HG03175 (cell line): Measurements from ENCODE around the gene HIP1R.

ENCODE experiments used
- ATAC-seq: cut with Tn5 transposase; IDR thresholded peaks from one replicate; pipeline ENCODE4 v1.9.1; 2021; ENCODE audit warnings: mild to moderate bottlenecking, moderate library complexity; ENCODE audit not compliant: unreplicated experiment

HIP1R gene

GRCh38 chr12:122859303-122860039 lies 24.2 kb downstream of the HIP1R start:
- no peak for ATAC-seq

DNA sequence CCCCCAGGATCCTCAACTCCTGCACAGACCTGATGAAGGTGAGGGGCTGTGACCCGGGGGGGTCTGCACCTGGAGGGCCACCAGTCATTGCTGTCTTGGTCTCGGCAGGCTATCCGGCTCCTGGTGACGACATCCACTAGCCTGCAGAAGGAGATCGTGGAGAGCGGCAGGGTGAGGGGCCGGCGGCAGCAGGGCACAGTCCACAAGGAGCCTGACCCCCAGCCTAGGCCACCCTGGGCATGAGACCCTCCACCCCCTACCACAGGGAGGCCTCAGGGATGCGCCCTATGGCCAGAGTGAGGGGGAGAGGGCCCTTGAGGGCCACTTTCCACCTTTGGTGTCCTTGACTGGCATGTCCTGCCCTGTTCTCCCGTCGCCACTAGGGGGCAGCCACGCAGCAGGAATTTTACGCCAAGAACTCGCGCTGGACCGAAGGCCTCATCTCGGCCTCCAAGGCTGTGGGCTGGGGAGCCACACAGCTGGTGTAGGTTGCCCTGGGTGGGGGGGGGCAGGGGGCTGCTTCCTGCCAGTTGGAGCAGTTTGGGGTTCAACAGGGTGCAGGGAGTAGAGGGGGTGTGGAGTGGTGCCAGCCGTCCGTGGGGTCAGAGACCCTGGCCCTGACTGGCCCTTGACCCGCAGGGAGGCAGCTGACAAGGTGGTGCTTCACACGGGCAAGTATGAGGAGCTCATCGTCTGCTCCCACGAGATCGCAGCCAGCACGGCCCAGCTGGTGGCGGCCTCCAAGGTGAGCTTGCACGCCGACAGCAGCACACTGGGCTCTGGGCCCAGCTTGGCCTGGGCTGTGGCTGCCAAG lies 25.0 kb downstream of the HIP1R start:
- peak; percentile 60 for ATAC-seq

- ATAC-seq, result no peak
These were observed 25.8 kb downstream of the HIP1R start for GRCh38 chr12:122860854-122861586.

DNA sequence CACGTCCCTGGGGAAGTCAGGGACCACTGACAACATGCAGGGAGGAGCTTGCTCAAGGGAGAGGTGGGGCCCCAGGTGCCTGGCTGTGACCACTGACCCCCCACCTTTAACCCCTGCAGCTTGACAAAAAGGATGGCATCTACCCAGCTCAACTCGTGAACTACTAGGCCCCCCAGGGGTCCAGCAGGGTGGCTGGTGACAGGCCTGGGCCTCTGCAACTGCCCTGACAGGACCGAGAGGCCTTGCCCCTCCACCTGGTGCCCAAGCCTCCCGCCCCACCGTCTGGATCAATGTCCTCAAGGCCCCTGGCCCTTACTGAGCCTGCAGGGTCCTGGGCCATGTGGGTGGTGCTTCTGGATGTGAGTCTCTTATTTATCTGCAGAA lies 26.3 kb downstream of the HIP1R start:
- ATAC-seq, result no peak

DNA sequence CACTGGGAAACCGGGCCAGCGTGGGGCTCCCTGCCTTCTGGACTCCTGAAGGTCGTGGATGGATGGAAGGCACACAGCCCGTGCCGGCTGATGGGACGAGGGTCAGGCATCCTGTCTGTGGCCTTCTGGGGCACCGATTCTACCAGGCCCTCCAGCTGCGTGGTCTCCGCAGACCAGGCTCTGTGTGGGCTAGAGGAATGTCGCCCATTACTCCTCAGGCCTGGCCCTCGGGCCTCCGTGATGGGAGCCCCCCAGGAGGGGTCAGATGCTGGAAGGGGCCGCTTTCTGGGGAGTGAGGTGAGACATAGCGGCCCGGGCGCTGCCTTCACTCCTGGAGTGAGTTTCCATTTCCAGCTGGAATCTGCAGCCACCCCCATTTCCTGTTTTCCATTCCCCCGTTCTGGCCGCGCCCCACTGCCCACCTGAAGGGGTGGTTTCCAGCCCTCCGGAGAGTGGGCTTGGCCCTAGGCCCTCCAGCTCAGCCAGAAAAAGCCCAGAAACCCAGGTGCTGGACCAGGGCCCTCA lies 26.9 kb downstream of the HIP1R start:
- ATAC-seq, result no peak

- no peak for ATAC-seq
These were observed 27.8 kb downstream of the HIP1R start for GRCh38 chr12:122862872-122863701.

GRCh38 chr12:122864894-122865253 lies 29.6 kb downstream of the HIP1R start:
- ATAC-seq, result no peak

DNA sequence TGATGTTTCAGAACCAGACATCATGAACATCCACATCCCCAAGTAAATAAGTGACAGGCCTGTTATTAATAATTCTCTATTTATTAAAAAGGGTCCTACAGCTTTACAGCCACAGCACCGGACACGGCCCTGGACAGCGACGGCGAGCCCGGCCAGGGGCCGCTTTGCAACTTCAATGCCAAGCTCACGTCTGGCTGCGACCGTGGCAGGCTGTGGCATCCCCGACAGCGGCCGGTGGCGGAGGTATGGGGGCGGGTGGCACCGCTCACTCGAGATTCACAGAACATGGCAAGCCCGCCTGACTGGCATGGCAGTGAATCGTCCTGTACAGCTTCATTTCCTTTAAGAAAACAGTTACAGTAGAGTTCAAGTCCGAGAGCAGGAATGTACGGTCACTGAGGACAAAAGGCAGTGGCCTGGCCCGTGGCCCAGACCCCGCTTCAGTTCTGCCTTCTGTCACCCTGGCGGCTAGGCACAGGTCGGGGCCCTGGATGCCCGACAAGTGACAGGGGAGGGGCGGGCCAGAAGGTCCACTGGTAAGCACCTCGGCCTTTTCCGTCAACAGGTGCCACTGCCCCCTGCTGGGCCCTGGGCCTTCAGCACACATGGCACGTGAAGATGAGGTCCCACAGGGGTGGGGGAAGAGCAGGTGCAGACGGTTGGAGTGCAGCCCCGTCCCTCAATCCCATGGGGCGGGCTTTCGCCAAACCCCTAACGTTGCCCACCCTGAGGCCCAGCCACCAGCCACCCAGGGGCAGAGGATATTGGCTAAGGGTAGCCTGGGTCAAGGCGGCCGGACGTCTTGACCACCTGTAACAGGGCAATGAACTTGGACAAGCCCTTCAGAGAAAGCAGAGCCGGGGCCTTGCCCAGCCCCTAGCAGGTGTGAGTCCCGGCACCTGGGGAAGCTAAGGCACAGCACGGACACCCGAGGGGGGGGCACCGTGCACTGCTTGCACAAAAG lies 30.3 kb downstream of the HIP1R start:
- no peak for ATAC-seq

DNA sequence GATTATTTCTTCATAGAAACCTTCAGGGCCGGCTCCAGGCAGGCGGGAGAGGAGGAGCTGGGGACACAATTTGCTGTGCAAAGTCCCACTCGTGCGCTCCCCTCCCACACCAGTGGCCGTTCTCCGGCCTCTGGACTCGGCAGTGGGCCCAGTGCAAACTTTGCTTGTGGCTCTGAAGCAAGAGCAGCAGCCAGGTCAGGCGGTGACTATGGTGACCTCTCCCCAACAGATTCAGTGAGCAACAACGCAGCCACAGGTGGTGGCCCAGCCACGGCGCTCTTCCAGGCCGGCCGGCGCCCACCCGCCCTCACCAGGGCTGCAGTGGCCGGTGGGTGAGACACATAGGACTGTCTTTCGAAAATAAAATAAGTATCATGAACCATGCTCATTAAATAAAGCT lies 31.1 kb downstream of the HIP1R start:
- ATAC-seq, result no peak

DNA sequence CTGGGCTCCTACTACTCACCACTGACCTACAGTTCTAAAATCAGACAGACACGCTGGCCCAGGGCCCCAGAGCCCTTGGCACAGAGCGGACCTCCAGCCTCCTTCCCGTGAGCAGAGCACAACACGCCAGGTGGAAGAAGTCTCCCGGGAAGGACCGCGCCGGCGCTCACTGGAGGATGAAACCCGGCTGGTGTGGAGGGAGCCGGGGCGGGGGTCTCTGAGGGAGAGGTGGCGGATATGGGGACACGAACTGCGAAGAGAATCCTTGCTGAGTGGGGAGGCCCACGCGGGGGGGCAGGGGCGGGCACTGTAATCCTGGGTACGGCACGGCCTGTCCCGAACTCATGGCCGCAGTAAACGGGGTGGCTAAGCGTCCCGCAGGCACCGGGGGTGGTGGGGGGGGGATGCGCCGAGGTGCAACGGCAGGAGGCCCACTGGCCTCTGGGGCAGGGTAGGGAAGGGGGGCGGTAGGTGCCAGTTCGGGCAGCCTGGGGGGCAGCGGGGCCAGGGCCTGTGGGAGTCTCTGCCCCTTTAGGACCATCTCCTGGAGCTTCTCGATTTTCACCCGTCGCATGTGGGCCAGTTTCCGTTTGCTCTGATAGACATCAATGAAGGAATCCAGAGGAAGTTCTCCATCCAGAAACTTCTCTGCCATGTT lies 31.8 kb downstream of the HIP1R start:
- no peak for ATAC-seq

- ATAC-seq, result no peak
These were observed 32.6 kb downstream of the HIP1R start for GRCh38 chr12:122867691-122868461.

DNA sequence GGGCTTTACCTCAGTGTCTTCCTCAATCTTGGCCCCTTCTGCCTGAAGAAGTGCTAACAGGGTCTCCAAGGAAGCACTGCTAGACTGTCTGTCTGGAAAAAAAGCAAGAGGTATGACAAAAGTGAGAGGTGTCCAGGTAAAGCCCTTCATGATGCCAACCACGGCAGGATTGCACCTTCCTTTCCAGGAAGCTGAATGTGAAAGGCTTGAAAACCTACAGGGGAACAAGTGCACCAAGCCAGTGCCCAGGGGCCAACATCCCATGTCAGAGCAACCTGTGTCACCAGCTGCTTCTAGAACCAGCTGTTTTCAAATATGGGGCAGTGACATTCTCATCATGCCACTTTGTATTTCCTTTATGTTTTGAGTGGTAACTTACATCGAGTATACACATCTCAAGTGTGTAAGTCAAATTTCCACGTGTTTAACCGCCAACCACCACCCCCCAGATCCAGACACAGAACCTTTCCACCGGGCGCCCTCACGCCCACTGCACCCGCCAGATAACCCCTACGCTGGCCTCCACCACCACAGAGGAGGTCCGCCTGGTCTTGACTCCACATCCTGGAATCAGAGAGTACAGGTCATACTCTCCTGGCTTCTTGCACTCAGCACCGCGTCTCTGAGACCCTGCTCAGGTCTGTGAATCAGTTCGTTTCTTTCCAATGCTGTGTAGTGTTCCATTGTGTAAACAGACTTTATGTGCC lies 33.4 kb downstream of the HIP1R start:
- no peak for ATAC-seq

DNA sequence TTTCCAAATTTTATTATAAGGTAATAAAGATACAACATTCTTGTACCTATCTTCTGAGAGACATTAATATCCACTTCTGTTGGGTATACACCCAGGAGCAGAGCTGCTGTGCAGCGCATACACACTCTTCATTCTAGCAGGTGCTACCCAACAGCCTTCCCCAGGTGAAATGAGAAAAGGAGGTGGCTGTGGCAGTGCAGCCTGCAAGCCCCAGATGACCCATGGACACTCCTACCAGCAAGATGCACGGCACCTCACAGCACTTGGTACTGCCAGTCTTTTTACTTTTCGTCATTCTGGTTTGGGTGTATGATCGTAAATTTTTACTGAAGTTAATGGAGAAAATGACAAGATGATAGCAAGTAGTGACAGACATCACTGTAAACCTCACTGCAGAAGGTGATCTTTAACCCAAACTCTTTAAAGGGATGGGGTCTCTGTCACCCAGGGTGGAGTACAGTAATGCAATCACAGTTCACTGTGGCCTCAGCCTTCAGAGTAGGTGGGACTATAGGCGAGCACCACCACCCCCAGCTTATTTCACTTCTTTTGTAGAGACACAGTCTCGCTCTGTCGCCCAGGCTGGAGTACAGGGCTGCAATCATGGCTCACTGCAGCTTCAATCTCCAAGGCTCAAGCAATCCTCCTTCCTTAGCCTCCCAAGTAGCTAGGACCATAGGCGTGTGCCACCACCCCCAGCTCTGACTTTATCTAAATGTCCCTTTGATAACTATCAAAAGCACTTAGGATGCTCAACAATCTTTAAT lies 34.1 kb downstream of the HIP1R start:
- ATAC-seq, result no peak

- no peak for ATAC-seq
These were observed 35.0 kb downstream of the HIP1R start for GRCh38 chr12:122870163-122870842.

GRCh38 chr12:122870867-122871664 lies 35.8 kb downstream of the HIP1R start:
- no peak for ATAC-seq
